Mesenteric fat pad (tissue), 1 donor: Measurements from ENCODE around the gene RBMS3. TPM values are rescaled to one million over a fixed set of nuclear protein-coding genes. Genes with fewer than 3 reads are reported as not detected.
"Not testable (repeated sequence)": the region's sequence is repeated elsewhere in the genome, so short reads cannot be mapped to it uniquely, and the experiment has no call there.

Source experiments
- DNase-seq: peaks from one replicate; pipeline ENCODE4 v3.0.0-alpha.2; 2020; ENCODE audit warnings: low spot score
- long read RNA-seq: library from polyadenylated mRNA; unstranded; transcript quantifications from one replicate; pipeline ENCODE4 v2.0.0, GENCODE V29; 2020
- total RNA-seq: library from RNA; stranded (reverse); fragmentation: NEBNext Ultra II Directional; extraction: Animal tissue kit (Norgen Biotek cat#: 25700); gene quantifications from one replicate; pipeline ENCODE4 v1.2.1, GENCODE V29; 2021
- donor health status: DM: yes; HTN: yes; CAD: no.

Gene RBMS3
- 127 TPM for total RNA-seq
- long read RNA-seq, full-length matches to known transcripts, result 30 of 212 reads
- long read RNA-seq, partial matches to known transcripts, result 94 of 212 reads
- long read RNA-seq, other reads (novel, unspliced or antisense), result 88 of 212 reads

DNA sequence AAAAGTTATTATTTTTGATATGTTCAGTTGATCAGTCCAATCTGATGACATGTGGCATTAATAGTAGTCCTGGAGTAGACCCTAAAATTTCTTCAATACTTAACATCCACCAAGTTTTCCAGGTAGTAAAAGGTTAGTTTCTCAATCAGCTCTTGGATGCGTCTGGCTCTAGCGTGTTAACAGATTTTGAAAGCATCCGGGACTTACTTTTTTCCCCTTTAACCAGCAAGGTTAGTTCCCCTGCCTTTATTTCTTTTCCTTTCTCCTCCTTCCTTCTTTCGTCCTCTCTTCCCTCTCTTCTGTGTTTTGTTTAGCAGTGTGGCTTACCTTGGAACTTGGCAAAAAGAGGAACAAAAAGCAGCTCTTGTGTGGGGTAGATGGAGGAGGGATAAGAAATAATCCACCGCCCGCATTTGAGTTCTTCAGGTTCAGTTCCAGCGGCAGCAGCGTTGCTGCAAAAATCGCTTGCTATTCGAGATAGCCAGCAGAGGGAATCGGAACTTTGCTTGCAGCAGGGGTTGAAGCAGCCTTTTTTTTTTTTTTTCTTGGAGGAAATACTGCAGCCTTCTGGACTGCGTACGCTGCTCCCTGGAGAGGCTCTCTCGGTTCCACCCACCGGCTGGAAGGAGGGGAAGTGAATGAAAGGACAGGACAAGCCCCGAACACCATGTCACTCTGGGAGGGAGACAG is at the start of gene RBMS3:
Gene RBMS3, plus strand, starts transcription at position 668 of the 690 bp plus-strand sequence.
- DNase-seq, result peak; percentile 88

DNA sequence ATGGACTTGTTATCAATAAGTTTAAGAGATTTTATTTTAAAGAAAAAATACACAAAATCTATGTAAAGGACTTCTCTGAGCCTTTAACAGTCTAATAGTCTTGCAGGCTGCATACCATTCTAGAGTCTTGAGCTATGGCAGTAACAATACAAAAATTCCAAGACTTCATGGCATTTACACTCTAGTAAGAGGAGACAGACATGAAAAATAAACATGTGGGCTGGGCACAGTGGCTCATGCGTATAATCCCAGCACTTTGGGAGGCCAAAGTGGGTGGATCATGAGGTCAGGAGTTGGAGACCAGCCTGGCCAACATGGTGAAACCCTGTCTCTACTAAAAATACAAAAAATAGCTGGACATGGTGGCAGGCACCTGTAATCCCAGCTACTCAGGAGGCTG is 47.7 kb upstream of the RBMS3 start:
- not testable (repeated sequence) for DNase-seq

DNA sequence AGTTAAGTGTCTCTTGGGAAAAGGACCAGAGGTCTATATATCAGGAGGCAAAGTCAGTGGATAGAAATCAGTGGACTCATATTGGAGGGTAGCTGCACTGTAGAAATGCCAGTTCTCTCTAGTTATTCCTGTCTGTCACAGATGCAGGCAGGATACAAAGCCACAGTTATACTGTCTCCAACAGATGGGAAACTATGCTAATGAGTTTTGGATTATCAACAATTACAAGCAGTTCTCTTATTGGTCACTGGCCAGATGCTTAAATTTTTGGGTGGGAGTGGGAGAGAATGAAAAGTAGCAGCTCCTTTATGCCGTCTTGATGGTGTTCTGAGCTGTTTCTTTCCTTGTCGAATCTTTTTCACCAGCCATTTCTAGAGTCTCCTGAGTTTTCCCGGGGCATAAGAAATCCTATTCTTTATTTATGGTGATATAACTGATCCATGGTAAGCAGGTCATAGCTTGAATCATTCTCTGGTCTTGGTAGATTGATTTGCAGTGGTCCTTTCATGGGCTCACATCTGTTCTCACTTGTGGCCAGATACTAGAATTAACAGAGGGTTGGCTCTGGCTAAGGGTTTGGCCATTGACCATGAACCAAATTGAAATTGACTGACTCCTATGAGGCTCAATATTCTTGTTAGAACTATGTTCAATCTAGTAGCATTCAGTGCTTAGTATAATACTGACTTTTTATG is 44.6 kb upstream of the RBMS3 start:
- DNase-seq, result no peak

DNA sequence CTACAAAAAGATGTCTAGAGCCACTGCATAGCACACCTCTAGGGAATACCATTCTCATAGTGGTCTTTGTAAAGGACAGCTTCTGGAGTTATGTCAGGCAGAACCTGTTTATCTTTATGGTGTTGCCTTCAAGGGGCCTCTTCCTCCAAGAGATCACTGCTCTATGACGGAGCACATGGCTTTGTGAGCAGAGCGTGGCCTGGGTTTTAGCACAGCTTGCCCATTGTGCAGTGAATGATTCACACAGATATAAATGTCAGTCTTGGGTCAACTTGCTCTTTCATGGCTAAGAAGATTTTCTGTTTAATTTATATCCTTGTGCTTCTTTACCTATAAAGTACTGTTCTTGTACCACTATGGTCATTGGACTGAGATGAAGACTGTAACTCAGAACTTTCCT is 41.5 kb upstream of the RBMS3 start:
- DNase-seq, result no peak

DNA sequence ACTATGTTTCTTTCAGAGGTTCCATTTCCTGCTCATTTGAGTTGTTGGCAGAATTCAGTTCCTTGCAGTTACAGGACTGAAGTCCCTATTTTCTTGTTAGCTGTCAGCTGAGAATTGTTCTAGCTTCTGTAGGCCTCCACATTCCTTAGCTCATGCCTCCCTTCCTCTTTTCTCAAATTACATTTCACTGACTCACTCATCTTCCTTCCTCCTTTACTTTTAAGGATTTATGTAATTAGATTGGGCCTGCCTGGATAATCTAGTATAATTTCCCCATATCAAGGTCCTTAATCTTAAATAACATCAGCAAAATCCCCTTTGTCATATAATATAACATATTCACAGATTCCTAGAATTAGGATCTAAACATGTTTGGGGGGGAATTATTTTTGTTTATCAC is 40.6 kb upstream of the RBMS3 start:
- no peak for DNase-seq

DNA sequence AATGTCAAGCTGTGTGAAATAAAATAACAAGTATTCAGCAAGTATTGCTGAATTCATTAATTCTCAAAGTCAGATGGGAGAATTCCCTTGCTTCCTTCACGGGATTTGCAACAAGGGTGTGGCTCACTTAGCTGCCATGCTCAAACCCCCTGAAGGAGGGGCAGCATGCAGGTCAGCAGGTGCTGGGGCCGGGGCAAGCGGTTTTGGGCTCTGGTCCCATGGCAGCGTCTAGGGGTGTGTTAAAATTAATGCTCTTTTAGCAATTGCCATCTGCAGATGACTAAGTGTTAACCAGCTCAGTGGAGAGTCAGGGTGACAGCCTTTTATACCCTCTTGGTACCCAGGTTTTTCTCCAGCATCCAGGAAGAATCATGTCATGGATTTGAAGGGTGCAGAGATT is 40.0 kb upstream of the RBMS3 start:
- no peak for DNase-seq

DNA sequence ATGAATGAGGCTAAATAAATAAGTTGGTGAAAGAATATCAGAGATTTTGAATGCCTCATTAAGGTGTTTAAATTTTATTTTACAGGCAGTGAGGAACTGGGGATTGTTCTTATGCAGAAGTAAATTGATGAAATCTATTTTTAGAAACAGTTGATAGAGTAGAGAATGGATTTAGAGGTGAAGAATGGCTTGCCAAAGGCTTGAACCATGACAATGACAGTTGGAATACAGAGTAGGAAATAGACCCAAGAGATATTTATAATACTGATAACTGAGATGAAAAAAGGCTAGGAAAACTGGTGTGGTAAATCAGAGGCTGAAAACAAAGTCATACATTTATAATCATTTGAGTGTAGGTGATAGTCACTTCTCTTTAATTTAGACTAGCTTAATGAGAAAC is 39.0 kb upstream of the RBMS3 start:
- no peak for DNase-seq

DNA sequence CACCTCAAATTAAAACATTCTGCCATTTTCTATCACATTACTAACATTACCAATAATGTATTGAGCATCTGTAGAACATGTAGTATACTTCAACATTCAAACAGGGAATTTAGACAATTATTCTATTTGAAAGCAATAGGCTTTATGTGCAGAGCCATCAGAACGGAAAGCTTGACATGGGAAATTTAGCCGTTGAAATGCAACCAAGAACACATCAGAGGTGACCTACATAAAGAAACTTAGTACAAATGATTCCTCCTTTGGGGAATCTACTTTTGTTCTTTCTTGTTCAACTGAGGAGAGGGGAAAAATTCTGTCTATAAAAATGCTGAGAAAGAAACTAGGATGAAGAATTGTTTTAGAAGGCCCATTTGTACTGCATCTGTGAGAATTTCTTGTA is 38.6 kb upstream of the RBMS3 start:
- DNase-seq, result no peak

DNA sequence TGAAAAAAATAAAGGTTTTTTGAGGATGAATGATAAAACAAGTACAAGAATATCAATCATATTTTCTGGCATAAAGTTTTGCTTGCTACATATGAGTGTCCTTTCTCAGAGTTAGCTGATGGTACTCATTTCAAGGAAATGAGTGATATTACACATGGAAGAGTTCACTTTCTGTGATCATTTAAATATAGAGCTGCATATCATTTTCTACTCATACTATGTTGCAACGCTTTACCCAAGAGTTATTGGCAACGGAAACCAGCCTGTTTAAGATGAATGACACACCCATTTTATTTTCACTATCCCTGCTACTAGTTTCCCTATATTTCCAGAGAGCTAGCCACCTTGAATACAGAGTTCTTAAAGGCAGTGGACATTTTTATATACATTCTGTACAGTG is 35.4 kb upstream of the RBMS3 start:
- DNase-seq, result no peak

DNA sequence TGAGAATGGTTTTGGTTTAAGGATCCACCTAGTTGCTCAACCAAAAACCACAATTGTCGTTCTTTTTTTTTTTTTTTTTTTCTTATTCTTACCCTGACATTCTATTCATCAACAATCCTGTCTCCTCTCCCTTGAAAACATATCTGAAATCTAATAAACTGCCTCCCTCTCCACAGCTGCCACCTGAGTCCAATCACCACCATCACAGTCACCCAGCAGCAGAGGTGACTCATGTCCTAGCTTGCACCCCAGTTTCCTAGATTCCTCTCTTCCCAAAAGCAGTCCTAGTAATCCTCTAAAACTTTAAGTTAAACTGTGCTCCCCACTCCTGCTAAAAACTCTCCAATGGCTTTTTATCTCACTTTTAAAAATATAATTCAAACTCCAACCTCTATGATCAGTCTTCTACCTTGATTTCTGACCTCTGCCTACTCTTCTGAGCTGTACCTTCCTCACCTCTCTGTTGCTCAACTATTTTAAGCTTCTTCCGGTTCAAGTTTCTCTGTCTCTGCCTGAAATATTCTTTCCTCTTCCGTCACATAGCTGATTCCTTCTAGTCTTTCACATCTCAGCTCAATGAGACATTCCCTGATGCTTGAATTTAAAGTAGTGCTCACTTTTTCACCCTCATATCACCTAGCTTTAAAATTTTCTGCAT is 33.7 kb upstream of the RBMS3 start:
- no peak for DNase-seq

DNA sequence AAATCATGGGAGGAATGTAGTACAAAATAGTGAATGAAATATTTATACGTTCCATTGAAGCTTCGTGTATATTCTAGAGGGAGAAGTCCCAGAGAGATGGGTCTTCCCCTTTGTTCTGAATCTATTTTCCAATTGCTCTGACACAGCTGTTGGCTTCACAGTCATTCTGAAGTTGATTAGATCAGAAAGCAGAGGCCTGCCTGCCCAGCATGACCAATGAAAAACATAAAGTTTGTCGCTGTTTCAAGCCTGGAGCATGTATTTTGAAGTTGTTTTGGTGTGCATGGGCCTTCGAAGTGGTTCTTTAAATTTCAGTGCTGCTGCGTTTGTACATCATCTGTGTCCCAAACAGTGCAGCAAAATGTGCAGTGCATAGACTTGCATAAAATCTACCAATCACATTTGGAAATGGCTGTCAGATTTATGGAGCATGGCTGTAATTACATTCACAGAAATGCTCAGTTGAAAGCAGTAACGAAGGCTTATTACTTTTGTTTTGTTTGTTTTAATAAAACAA is 31.0 kb upstream of the RBMS3 start:
- no peak for DNase-seq

DNA sequence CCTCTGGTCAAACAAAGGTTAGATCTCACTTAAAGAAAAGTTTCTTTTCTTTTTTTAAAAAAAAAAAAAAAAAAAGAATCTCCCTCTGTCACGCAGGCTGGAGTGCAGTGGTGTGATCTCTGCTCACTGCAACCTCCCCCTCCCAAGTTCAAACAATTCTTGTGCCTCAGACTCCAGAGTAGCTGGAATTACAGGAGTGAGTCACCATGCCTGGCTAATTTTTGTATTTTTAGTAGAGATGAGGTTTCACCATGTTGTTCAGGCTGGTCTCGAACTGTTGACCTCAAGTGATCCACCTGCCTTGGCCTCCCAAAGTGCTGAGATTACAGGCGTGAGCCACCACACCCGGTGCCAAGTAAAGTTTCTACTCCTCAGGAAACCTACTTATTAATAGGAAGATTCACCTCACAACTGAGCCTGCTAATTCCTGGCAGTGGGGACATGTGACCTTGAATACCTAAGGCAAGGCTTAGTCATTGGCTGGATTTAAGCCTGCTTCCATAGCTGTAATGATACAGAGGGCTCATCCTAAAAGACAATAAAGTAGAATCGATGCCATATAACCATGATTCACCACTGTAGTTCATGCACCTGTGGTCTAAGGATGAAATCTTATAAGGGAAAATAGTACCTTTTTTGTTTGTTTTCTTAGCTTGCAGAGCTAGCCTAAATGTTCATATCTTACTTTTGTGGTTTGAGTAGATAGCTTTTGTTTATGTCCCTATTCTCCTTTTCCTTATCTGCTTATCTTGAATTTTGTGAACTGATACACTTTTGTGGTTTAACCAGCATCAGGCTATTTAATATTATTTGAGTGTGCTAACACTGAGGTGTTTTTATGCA is 24.8 kb upstream of the RBMS3 start:
- DNase-seq, result no peak

DNA sequence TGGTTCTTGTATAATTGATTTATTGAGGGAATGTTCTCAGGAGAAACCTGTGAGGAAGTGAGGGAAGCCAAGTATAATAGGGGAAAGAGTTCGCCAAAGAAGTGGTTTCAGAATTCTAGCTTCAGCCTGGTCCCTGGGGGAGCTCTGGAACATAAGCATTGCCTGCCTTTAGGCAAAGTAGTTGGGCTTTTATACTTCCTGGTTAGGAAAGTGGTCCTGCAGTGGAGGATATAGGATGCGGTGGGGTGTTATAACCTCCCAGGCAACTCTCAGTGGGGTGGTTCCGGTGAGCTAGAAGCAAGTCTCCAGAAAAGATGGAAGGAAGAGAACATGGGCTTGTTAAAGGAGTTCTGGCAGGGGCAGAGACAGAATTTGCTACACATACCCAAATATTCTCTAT is 22.7 kb upstream of the RBMS3 start:
- no peak for DNase-seq

DNA sequence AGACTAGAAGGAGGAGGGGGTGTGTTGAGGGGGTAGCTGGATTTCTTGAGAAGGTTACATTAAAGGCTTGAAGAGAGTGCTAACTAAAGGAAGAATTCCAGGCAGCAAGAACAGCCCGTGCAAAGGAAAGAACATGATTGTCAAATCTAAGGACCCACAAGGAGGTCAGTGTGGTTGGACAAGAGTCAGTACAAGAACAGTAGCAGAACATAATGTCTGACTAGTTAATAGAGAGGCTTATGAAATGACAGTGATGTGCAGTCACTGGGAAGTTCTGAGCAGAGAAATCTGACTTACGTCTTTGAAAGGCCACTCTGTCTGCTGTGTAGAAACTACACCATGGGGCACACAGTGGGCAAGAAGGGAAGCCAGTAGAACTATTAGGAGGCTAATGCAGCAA is 19.8 kb upstream of the RBMS3 start:
- DNase-seq, result no peak

DNA sequence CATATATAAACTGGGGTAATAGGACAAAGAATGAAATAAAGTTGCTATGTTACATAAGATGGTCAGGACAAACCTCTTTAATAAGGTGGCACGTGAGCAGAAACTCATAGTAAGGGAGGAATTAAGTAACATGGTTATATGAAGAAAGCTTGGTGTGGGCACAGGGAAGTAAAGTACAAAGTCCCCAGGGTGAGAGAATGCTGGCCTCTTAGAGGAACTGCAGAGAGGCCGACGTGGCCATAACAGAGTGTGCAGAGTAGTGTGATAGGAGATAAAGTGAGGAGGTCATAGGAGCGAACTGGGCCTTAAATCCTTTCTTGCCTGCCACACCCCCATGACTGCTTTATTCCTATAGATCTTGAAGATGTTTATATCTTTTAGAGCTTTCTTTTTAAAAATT is 17.4 kb upstream of the RBMS3 start:
- DNase-seq, result no peak

DNA sequence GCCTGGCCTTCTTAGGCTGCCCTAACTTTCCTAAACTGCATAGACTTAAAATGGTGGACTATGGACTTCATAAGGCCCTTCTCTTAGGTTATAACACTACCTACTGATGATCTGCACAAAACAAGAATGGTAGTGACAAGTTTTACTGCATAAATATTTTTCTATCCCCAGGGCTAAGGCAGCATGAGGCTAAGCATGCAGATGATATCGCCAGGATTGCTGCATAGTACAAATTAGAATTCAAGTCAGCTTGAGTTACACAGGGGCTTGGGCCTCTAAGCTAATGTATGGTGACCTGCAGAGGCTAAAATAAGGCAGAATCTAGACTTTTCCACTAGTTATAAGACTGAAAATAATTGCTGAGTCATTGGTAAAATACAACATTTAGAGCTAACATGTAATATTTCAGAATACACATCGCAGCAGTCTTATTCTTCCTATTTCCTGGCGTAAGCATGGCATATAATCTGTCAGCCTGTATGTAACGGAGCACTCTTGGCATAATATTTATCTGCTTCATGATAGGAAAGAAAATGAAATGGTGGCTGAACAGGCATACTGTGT is 15.3 kb upstream of the RBMS3 start:
- no peak for DNase-seq

DNA sequence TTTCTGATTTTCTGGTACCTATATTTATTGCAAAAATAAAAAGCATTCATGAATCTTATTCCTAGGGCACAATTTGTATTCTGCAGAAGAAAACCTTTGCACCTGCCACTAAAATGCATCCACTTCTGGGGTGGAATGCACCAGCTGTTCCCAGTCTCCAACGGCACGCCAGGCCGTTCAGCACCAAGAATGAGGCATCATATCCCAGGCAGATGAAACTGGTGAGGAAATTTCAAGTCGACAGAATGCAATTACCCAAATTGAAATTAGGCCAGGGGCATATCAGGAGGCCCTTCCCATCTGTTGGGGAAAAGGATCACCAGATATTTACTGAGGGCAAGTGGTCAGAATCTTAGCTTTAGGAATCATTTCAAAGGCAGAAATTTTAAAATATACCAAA is 13.6 kb upstream of the RBMS3 start:
- no peak for DNase-seq

DNA sequence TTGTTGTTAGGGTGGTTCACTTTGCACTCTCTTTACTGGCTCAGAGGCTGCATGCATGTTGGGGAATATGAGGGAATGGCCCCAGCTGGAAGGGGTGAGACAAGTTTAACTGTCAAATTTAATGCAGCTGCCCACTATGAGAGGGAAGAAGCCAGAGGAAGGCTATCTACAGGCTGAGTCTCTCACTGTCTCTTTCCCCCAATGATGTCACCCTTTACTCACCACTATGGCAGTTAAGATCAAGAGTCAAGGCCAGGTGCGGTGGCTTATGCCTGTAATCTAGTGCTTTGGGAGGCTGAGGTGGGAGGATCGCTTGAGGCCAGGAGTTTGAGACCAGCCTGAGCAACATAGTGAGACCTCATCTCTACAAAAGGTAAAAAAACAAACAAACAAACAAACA is 12.2 kb upstream of the RBMS3 start:
- no peak for DNase-seq

DNA sequence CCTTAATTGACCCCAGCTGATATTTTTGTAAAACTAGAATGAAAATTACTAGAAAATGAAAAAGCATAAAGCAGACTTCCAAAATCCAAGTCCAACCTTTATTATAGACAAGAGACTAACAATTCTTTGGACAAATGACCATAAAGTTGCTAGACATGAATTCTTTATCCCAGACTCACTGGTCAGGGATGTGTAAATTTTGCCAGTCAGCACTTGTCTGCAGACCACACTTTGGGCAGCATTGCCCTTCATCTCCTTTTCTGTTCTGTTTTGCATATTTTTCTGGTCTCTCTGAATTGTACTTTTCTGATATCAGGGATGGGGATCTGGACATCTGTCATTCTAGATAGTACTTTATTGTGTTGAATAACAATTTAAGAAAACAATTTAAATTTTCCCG is 10.1 kb upstream of the RBMS3 start:
- no peak for DNase-seq

DNA sequence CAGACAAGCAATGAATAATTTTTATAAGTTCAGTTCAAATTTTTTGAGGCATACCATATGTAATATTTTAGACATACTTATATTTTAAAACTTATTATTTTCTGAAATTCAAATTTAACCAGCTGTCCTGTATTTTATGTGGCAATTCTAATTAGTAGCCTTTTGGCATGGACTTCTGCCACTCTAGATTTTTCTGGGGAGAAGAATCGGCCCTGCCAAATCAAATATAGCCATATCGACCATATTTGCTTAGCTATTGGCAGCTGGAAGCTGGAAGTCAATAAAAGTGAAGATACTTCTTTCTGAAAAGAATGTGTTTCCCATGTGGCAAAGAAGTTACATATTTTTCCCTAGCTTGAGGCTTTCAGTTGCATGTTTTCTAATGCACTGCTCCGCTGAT is 9.4 kb upstream of the RBMS3 start:
- no peak for DNase-seq

DNA sequence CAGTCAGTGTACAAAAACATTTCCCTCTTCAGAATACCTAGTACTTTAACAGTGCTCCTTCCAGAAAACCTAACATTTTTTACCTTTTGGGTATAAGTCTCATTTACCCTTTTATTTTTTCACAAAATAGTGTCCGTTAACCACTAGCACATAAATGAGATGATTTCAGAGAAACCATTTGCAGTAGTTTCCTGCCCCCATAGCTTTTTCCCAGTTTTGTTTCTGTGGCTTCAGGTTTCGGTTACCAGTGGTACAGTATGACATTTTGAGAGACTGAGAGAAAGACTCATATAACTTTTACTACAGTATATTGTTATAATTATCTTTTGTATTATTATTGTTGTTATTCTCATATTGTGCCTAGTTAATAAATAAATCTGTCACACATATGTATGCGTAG is 6.2 kb upstream of the RBMS3 start:
- DNase-seq, result no peak
